Brain microvascular endothelial cell (primary cell): Measurements from ENCODE around the gene BOC.

ENCODE experiments used
- DNase-seq: peaks from one replicate; pipeline ENCODE4 v3.0.0-alpha.2; 2020
- H3K27ac ChIP-seq: fragments of 250-450 bp; sonication (Bioruptor Pico); 2 replicates; pipeline ENCODE4 v1.5.1; 2020; ENCODE audit warnings: mild to moderate bottlenecking, moderate library complexity
- H3K27me3 ChIP-seq: fragments of 250-450 bp; sonication (Bioruptor Pico); replicated peaks from 2 replicates; pipeline ENCODE4 v1.5.1; 2020; ENCODE audit warnings: mild to moderate bottlenecking
- H3K36me3 ChIP-seq: fragments of 250-450 bp; sonication (Bioruptor Pico); replicated peaks from 2 replicates; pipeline ENCODE4 v1.5.1; 2020; ENCODE audit warnings: mild to moderate bottlenecking
- H3K4me3 ChIP-seq: 2 replicates; pipeline ENCODE4 v1.5.1; 2011; ENCODE audit warnings: low read depth, mild to moderate bottlenecking, control low read depth, low read length, moderate library complexity
- in situ Hi-C: cut with HindIII; loops from 2 replicates; pipeline ENCODE4 v1.10.0; 2017; ENCODE audit warnings: low sequenced_read_pairs, low pct_ligation_motif_present
- TF ChIP-seq, protein P1 (sequence below): IDR thresholded peaks from 2 replicates; pipeline ENCODE4 v1.5.1; 2011; ENCODE audit warnings: low read depth, mild to moderate bottlenecking, moderate library complexity, low read length, control low read depth, inconsistent platforms; ENCODE audit errors: missing control alignments

BOC gene, protein sequence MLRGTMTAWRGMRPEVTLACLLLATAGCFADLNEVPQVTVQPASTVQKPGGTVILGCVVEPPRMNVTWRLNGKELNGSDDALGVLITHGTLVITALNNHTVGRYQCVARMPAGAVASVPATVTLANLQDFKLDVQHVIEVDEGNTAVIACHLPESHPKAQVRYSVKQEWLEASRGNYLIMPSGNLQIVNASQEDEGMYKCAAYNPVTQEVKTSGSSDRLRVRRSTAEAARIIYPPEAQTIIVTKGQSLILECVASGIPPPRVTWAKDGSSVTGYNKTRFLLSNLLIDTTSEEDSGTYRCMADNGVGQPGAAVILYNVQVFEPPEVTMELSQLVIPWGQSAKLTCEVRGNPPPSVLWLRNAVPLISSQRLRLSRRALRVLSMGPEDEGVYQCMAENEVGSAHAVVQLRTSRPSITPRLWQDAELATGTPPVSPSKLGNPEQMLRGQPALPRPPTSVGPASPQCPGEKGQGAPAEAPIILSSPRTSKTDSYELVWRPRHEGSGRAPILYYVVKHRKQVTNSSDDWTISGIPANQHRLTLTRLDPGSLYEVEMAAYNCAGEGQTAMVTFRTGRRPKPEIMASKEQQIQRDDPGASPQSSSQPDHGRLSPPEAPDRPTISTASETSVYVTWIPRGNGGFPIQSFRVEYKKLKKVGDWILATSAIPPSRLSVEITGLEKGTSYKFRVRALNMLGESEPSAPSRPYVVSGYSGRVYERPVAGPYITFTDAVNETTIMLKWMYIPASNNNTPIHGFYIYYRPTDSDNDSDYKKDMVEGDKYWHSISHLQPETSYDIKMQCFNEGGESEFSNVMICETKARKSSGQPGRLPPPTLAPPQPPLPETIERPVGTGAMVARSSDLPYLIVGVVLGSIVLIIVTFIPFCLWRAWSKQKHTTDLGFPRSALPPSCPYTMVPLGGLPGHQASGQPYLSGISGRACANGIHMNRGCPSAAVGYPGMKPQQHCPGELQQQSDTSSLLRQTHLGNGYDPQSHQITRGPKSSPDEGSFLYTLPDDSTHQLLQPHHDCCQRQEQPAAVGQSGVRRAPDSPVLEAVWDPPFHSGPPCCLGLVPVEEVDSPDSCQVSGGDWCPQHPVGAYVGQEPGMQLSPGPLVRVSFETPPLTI

DNA sequence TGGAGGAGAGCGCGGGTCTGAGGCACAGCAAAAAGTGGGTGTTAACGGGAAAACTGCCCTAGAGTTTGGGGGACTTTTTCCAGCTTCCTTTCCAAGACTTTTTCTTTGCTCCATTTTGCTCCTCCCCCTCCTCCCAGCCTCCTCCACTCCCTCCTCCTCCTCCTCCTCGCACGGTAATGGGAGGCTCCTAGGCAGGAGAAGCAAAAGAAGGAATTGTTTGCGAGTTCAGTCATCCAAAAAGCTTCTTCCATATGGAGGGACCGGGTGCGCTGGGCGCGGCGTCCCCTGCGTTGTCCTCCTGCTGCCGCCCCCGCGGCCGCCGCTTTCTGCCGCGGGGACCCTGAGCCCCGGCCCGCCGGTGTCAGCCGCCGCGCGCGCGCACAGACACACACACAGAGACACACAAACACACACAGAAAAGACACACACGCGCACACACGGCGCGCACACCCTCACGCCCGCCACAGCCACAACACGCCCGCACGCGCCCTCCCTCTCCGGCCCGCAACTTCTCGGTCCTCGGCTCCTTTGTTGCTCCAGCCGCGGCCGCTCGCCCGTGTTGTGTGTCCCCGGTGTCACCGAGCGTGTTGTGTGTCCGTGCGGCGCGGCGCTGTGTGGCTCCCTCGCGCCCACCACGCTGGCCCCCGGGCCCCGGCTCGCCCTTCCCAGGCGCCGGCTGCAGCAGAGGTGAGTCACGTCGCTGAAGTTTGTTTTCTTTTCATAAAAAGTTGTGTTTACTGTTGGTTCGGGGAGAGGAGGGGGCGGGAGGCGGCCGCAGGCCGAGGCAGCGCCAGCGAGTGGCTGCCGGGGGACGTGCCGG, at the start of gene BOC:
Gene BOC, plus strand, starts transcription at position 228 of the 820 bp plus-strand sequence. CDS start 38,246 bp downstream, outside the sequence.
- peak within 1 kb of the TSS; percentile 47 for H3K27ac ChIP-seq
- TF ChIP-seq, protein P1, sequence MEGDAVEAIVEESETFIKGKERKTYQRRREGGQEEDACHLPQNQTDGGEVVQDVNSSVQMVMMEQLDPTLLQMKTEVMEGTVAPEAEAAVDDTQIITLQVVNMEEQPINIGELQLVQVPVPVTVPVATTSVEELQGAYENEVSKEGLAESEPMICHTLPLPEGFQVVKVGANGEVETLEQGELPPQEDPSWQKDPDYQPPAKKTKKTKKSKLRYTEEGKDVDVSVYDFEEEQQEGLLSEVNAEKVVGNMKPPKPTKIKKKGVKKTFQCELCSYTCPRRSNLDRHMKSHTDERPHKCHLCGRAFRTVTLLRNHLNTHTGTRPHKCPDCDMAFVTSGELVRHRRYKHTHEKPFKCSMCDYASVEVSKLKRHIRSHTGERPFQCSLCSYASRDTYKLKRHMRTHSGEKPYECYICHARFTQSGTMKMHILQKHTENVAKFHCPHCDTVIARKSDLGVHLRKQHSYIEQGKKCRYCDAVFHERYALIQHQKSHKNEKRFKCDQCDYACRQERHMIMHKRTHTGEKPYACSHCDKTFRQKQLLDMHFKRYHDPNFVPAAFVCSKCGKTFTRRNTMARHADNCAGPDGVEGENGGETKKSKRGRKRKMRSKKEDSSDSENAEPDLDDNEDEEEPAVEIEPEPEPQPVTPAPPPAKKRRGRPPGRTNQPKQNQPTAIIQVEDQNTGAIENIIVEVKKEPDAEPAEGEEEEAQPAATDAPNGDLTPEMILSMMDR, result no peak
- H3K36me3 ChIP-seq, result no peaks in the 10 kb centered on the region
- no peak for DNase-seq
- no peaks in the 10 kb centered on the region for H3K27me3 ChIP-seq
- peak within 1 kb of the TSS; percentile 81 for H3K4me3 ChIP-seq
- in situ Hi-C loops, result no loop called here

DNA sequence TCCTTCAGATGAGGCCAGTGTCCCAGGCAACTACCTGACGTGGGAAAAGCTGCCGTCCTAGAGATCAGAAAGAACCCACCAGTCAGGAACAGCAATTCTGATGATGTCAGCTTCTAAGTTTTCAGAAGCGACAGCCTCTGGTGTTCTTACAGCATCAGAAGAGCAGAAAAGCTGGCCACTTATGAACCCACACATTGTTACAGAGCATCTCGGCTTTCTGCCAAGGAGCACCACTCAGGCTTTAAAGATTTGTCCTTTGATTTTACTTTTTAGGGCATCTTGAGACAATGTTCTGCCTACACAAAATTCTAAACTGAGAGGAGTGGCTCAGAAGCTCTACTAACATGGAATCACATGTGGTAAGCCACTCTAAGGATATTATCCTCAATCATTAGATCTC, 49.7 kb upstream of the BOC start:
- TF ChIP-seq, protein P1, result no peak
- no peak overlapping the region for H3K4me3 ChIP-seq
- H3K36me3 ChIP-seq, result no peaks in the 10 kb centered on the region
- H3K27ac ChIP-seq, result no peak overlapping the region
- DNase-seq, result no peak
- no peaks in the 10 kb centered on the region for H3K27me3 ChIP-seq
- in situ Hi-C loops, result no loop called here

DNA sequence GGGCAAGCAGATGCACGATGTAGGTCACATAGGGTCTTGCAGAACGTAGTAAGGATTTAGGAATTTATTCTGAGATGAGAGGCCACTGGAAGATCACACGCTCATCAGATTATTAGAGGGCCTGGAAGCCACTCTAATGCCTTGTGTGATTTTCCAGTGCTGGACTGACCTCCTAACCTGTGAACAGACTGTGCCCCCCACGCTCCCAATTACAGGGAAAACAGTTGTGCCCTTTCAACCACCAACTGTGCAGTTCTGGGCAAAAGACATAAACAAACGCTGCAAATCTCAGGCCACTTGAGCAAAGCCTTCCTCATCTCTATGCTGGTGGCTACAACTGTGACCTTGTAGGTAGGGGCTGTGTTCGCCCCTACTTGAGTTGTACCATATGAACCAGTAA, 48.2 kb upstream of the BOC start:
- Histone ChIP-seq H3K27ac (no peak overlapping the region), H3K27me3 (no peaks in the 10 kb centered on the region), H3K36me3 (no peaks in the 10 kb centered on the region), H3K4me3 (no peak overlapping the region)
- in situ Hi-C loops, result no loop called here
- TF ChIP-seq, protein P1, result no peak
- no peak for DNase-seq

DNA sequence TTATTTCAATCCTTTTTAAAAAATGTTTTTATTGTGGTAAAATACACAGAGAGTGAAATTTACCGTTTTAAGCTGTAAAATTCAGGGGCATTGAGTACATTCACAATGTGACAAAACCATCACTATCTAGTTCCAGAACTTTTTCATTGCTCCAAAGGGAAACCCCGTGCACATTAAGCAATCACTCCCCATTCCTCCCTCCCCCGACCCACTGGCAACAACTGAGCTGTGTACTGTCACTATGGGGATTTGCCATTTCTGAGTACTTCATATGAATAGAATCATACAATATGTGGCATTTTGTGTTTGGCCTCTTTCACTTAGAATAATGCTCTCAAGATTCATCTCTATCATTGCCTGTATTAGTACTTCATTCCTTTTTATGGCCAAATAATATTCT, 45.5 kb upstream of the BOC start:
- Histone ChIP-seq H3K27ac (no peak overlapping the region), H3K27me3 (no peaks in the 10 kb centered on the region), H3K4me3 (no peak overlapping the region), H3K36me3 (no peaks in the 10 kb centered on the region)
- no peak for DNase-seq
- in situ Hi-C loops, result no loop called here
- TF ChIP-seq, protein P1, result no peak

DNA sequence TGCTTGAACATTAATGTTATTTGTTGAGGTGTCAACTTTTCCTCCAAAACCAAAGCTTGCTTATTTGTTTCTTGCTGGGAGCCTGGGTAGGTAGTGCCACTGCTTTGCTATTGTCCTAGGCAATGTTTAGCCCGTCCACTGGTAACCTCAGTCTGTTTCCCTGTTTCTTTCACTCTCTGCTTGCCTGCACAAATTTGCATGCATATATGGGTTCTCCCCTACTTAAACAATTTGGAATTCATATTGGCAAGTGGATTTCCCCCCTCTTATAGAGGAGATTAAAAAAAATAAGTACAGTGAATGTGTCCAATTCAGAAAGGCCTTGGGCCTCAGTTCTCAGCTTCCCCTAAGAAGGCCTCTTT, 45.0 kb upstream of the BOC start:
- Histone ChIP-seq H3K27ac (no peak overlapping the region), H3K4me3 (no peak overlapping the region), H3K36me3 (no peaks in the 10 kb centered on the region), H3K27me3 (no peaks in the 10 kb centered on the region)
- TF ChIP-seq, protein P1, result no peak
- in situ Hi-C loops, result no loop called here
- DNase-seq, result no peak
